ENCODE results near the gene ABCA7.

DNA sequence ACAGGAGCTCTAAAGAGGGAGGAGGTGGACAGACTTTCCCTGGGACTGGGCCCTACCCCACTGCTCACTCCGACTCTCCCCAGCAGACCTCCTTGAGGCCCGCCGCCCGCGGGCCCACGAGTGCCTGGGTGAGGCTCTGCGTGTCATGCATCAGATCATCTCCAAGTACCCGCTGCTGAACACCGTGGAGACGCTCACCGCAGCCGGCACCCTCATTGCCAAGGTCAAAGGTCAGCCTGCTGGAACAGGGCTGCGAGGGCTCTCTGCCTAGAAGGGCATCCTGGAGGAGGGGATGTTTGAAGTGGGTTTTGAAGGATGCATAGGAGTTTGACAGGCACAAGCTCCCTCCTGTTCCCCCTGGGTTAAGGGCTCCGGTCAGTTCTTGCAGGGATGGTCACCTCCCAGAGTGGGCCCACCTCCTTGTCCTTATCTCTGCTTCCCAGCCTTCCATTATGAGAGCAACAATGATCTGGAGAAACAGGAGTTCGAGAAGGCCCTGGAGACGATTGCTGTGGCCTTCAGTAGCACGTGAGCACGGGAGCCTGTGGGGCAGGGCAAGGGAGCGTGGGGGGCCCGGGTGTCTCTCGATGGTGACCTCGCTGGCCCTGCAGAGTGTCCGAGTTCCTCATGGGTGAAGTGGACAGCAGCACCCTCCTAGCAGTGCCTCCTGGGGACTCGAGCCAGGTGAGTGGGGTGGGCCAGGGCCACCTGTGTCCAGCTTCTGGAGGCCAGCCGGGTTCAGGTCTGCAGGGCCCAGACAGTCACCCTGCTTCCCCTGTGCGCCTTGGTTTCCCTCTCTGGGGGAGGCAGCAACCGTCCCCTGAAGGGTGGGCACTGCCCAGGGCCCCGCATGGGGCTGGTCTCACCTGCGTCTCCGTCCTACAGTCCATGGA is 33.4 kb downstream of the ABCA7 start:
- TF ChIP-seq, protein P1, sequence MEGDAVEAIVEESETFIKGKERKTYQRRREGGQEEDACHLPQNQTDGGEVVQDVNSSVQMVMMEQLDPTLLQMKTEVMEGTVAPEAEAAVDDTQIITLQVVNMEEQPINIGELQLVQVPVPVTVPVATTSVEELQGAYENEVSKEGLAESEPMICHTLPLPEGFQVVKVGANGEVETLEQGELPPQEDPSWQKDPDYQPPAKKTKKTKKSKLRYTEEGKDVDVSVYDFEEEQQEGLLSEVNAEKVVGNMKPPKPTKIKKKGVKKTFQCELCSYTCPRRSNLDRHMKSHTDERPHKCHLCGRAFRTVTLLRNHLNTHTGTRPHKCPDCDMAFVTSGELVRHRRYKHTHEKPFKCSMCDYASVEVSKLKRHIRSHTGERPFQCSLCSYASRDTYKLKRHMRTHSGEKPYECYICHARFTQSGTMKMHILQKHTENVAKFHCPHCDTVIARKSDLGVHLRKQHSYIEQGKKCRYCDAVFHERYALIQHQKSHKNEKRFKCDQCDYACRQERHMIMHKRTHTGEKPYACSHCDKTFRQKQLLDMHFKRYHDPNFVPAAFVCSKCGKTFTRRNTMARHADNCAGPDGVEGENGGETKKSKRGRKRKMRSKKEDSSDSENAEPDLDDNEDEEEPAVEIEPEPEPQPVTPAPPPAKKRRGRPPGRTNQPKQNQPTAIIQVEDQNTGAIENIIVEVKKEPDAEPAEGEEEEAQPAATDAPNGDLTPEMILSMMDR (IDR thresholded peaks at IDR 0.05), result no peak
- TF ChIP-seq EP300 (IDR thresholded peaks at IDR 0.05) (no peak), POLR2AphosphoS5 (IDR thresholded peaks at IDR 0.05) (no peak), POLR2A (IDR thresholded peaks at IDR 0.05) (no peak)

All from sigmoid colon (tissue), 4 donors.